Hair follicular keratinocyte (primary cell): ENCODE results near the gene VSNL1. TPM values are rescaled to one million over a fixed set of nuclear protein-coding genes. Genes with fewer than 3 reads are reported as not detected.

Experiments
- total RNA-seq: library from RNA; depleted of rRNA; stranded (reverse); fragments of >200 nt; gene quantifications from 2 replicates; pipeline ENCODE4 v1.2.3, GENCODE V29; 2015

The VSNL1 gene
- 12.8 and 17.3 TPM in 2 replicates for total RNA-seq

GRCh38 chr2:17540093-17540812 lies at the start of gene VSNL1:
Gene VSNL1 (plus strand): TSS chr2:17540696. CDS start chr2:17592075, 51,379 bp downstream.

GRCh38 chr2:17518212-17519154 lies 22.0 kb upstream of the VSNL1 start, which contains the start of gene RAD51AP2:
Gene RAD51AP2 (minus strand): TSS chr2:17518440. CDS start chr2:17518415, 25 bp downstream.

Other genes starting within 250 kb of the VSNL1 start
- 0.04 and 0.08 TPM in 2 replicates for gene RAD51AP2, start 22.3 kb upstream of the VSNL1 start, total RNA-seq
- 21.6 and 30.0 TPM in 2 replicates for gene SMC6, start 213.1 kb downstream of the VSNL1 start, total RNA-seq
- gene GEN1, start 213.4 kb downstream of the VSNL1 start, total RNA-seq: 5.9 and 12.0 TPM in 2 replicates